ENCODE results near the gene CALN1.
"Not testable (repeated sequence)": the region's sequence is repeated elsewhere in the genome, so short reads cannot be mapped to it uniquely, and the experiment has no call there.

CALN1 gene

GRCh38 chr7:71937840-71938371, 474.2 kb downstream of the CALN1 start:
- DNase-seq = no peak

- DNase-seq = no peak
Measured at GRCh38 chr7:71935674-71936073, 476.5 kb downstream of the CALN1 start.

DNA sequence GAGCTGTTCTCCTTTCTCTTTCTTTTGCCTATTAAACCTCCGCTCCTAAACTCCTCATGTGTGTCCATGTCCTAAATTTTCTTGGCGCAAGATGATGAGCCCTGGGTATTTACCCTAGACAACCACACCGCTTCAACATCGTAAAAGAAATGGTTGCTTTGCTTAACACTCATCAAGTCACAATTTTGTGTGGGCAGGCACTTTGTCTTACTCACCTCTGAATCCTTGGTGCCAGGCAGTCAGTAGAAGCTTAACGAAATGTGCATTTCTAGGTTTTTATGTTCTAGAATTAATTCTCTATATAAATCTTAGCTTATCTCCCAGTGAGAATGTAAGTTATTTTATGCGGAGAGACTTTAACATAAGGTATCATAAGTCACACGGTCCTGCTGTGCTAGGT, 478.7 kb downstream of the CALN1 start:
- DNase-seq = no peak

GRCh38 chr7:71925663-71926062, 486.5 kb downstream of the CALN1 start:
- no peak for DNase-seq

DNA sequence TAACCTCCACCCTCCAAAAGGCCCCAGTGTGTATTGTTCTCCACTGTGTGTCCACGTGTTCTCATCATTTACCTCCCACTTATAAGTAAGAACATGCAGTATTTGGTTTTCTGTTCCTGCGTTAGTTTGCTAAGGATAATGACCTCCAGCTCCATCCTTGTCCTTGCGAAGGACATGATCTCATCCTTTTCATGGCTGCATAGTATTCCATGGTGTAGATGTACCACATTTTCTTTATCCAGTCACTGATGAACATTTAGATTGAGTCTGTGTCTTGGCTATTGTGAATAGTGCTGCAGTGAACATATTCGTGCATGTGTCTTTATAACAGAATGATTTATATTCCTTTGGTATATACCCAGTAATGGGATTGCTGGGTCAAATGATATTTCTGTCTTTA, 497.9 kb downstream of the CALN1 start:
- DNase-seq = not testable (repeated sequence)

- DNase-seq = no peak
Measured at GRCh38 chr7:71912476-71912875, 499.7 kb downstream of the CALN1 start.

DNA sequence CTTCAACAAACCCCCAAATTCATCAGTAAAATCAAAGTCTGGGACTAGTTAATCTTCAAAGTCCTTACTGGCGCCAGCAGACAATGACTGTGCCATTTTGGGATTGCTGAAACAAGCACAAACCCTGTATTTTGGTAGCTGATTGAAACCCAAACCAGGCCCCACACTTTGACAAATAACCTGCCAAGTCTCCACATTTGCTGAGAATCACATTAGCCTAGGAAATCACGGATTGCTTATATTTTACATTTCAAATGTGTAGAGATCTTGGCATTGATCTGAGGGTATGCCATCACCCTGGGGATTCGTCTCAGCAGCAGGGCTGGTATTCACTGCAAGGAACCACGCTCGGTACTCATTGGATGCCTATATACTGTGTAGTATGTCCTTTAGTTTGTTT, 501.1 kb downstream of the CALN1 start:
- no peak for DNase-seq

GRCh38 chr7:71905821-71906220, 506.3 kb downstream of the CALN1 start:
- DNase-seq = no peak

- DNase-seq = no peak
Measured at GRCh38 chr7:71904484-71904883, 507.7 kb downstream of the CALN1 start.

DNA sequence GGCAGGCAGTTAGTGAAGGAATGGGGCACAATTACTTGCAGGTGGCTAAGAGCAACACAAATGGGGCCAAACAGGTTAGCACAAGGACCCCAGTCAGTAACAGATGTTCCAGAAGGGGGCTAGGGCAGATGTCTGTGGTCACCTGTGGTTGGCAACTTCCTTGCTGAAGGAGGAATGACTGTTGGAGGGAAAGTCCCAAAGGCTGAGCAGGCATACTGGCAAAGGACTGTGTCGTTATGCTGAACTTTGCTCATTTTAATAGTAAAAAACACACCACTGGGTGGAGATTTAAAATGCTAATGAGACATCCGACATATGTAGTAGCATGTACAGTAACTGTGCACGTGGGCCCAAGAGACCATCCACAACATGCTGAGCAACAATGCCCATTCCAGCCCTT, 511.6 kb downstream of the CALN1 start:
- DNase-seq = no peak

GRCh38 chr7:71896535-71896934, 515.6 kb downstream of the CALN1 start:
- no peak for DNase-seq

GRCh38 chr7:71886046-71886445, 526.1 kb downstream of the CALN1 start:
- no peak for DNase-seq

DNA sequence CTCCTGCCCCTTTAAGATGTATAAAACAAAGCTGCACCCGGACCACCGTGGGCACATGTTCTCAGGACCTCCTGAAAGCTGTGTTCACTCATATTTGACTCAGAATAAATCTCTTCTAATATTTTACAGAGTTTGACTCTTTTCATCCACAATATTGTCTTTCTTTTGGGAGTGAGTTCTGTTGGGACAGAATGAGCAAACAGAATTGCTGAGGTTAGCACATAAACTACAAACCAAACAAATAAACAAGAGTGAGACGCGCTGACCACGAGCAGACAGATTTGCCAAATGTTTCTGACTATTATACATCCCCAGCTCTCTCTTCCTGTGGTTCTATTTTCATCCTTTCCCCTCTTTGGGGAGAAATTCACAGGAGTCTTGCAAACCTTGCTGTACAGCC, 526.7 kb downstream of the CALN1 start:
- no peak for DNase-seq

DNA sequence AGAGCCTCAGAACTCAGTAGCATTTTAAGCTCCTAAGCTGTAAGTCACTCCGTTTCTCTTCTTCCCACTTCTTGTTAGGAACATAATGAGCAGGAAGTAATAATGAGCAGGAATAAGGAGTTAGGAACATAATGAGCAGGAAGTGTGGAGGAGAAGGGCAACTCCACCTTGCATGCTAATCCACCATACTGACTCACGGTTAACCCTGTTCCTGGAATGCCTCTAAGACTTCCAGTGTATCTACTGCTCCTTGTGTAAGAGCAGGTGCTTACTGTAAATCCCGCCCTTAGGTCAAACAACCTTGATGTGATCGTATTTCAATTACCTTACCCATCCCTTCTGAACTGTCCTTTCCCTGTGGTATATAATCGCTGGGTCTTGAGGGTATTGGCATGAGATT, 528.7 kb downstream of the CALN1 start:
- no peak for DNase-seq

GRCh38 chr7:71871446-71871845, 540.7 kb downstream of the CALN1 start:
- DNase-seq = no peak

DNA sequence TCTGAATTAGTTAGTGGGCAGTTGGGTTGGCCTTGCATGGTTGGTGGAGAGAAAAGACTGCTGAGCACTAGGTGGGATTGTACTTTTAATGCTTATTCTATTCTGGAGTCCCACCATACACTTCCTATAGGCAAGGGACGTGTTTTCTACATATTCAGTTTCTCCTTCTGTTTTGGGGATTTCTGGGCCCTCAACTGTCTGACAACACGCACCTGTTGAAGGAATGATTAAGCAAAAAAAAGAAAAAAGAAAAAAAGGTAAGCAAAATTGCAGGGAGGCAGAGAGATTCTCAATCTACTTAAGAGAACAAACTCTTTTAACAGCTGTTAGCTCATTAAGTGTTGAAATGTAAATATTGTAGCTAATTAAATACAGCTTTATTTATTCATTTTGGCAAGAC, 541.3 kb downstream of the CALN1 start:
- no peak for DNase-seq

DNA sequence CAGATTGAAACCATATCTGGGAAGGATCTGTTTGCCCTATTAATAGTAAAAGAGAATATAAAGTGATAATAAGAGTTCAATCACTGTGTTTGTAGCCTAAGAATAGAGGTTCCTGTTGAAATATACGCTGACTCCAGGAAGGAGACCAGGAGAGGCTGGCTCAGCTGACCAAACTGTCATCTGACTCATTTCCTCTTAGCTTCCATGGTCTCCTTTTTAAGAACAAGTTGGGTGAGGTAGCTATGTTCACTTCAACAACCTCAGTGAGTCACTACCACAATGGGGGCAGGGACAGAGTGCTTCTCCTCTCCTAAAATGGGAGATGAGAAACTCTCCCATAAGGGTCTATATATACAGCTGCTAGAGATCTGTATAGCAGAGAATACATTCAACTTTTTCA, 543.3 kb downstream of the CALN1 start:
- no peak for DNase-seq

DNA sequence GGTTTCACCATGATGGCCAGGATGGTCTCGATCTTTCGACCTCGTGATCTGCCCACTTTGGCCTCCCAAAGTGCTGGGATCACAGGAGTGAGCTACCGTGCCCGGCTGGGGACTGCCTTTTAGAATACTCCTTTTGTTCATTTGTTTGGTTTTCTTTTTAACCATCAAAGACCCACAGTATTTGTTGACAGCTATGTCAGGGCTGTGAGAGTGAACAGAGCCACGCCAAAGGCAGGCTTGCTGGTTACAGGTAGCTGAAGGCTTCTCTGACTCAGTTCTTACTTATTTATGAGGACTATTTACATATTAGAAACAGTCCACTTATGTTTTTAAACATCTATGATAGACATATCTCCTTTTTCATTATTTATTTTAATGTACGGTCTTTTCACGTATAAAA, 544.5 kb downstream of the CALN1 start:
- DNase-seq = no peak

DNA sequence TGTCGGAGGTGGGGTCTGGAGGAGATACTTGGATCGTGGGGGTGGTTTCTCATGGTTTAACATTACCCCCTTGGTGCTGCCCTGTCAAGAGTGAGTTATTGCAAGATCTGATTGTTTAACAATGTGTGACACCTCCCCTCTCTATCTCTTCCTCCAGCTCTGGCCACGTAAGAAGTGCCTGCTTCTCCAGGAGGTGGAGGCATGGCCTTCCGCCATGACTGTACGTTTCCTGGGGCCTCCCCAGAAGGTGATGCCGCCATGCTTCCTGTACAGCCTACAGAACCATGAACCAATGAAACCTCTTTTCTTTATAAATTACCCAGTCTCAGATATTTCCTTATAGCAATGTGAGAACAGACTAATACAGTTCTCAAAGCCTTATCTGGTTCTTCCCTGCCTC, 547.0 kb downstream of the CALN1 start:
- DNase-seq = no peak

GRCh38 chr7:71864130-71864529, 548.0 kb downstream of the CALN1 start:
- DNase-seq = no peak

- DNase-seq = no peak
Measured at GRCh38 chr7:71860572-71860971, 551.6 kb downstream of the CALN1 start.

- DNase-seq = no peak
Measured at GRCh38 chr7:71857338-71857737, 554.8 kb downstream of the CALN1 start.

DNA sequence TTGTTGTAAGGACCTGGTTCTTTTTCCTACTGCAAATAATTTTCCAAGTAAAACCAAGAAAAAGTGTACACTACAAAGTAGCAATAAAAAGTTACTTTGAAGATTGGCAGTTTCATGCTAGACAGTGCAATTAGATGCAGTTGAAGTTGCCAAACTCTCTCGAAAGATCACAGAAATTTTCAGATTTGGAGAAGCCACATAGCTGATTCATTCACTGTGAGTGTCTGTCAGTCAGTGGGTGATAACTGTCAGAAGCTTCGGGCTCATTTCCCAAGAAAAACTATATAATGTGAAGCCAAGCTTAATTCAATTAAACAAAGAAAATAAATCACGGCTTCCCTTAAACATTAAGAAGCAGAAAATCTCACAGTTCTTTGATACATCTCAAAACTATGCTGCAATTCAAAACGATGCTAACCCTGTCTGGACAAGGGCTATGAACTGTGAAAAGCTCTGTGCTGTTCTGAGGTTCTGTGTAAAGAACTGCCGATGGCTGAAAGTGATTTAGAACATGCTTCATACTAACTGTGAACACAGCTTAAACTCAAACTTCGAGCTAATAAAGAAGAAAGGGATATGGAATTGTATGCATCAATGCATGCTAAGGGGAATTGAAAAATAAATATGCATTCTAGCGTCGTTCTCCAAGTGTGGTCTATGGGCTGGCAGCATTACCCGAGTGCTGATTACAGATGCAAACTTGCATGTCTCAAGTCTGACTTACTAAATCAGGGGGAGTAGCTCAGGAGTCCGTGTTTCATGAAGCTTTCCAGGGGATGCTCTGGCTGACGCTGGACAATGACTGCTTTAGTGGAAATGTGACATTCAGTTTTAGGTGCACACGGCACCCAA, 557.4 kb downstream of the CALN1 start:
- no peak for DNase-seq

DNA sequence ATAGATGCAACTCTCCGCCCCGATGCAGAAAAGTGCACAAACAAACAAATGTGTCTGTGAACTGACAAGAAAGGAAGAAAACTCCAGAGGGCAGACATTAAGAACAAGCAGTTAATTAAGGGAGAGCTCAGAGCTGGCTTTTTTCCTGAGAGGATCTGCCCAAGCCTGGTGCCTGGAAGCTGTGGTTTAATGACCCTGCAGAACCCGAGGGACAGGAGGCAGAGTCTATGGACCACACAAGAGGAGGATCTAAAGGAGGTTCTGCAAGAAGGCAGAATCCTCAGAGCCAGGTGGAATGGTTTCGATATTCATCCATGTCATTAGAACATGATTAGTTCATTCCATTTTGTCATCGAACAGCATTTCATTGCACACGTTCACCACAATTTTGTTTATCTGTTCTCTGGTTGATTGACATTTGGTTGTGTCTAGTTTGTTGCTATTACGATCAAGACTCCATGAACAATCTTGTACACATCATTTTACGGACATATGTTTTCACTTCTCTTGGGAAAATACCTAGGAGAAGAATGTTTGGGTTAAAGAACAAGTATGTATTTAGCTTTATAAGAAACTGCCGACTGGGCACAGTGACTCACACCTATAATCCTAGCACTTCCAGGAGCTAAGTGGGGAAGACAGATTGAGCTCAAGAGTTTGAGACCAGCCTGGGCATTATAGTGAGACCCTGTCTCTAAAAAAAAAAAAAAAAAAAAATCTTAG, 560.2 kb downstream of the CALN1 start:
- DNase-seq = no peak

All from activated CD4-positive, alpha-beta T cell treated with anti-CD3 and anti-CD28 coated beads, Interleukin-2, amount 50 U/mL, for 48 hours (primary cell).